PC-9 (cell line): Measurements from ENCODE around the gene FAM20C. TPM values are rescaled to one million over a fixed set of nuclear protein-coding genes. Genes with fewer than 3 reads are reported as not detected.

Experiments
- BruUV-seq: library from RNA; stranded (reverse); fragments of 400-500 nt; replicated peaks from 2 replicates; lab custom pipeline; 2021; lab: Mats Ljungman, UMichigan
- CTCF ChIA-PET: fragments of 300-600 bp; sonication (Branson Sonifier 250); formaldehyde crosslinking; loops from one replicate; lab custom pipeline; 2022; ENCODE audit warnings: antibody characterized with exemption; lab: Charles Lee
- POLR2A ChIA-PET: fragments of 300-600 bp; sonication (Branson Sonifier 250); formaldehyde crosslinking; loops from one replicate; lab custom pipeline; 2022; ENCODE audit warnings: antibody characterized with exemption; ENCODE audit not compliant: unreplicated experiment; lab: Charles Lee
- DNase-seq, 2 experiments: peaks; one replicate each; pipeline versions ENCODE4 v3.0.0 to v3.0.0-alpha.2; 2015 to 2022; ENCODE audit warnings: mixed read lengths in 1 of 2
- H2AFZ ChIP-seq: fragments of 200-600 bp; sonication (generic); 2 replicates; pipeline ENCODE4 v1.8.1; 2017; ENCODE audit warnings: antibody characterized with exemption
- H3F3A ChIP-seq: fragments of 200-600 bp; sonication (generic); 2 replicates; pipeline ENCODE4 v1.8.1; 2017; ENCODE audit warnings: antibody characterized with exemption, mild to moderate bottlenecking, low read depth; ENCODE audit not compliant: insufficient read depth
- H3K27ac ChIP-seq: fragments of 200-600 bp; sonication (generic); 2 replicates; pipeline ENCODE4 v1.6.1; 2016; ENCODE audit warnings: mixed run types
- H3K27me3 ChIP-seq: fragments of 200-600 bp; sonication (generic); 2 replicates; pipeline ENCODE4 v1.6.1; 2016; ENCODE audit warnings: low read depth, mixed run types; ENCODE audit not compliant: insufficient read depth
- H3K36me3 ChIP-seq: fragments of 200-600 bp; sonication (generic); 2 replicates; pipeline ENCODE4 v1.6.1; 2016; ENCODE audit warnings: low read depth, mixed run types
- H3K4me1 ChIP-seq: fragments of 200-600 bp; sonication (generic); replicated peaks from 2 replicates; pipeline ENCODE4 v1.6.1; 2016; ENCODE audit warnings: mixed run types; ENCODE audit not compliant: insufficient read depth
- H3K4me2 ChIP-seq: fragments of 200-600 bp; sonication (generic); 2 replicates; pipeline ENCODE4 v1.6.1; 2017; ENCODE audit warnings: mixed run types
- H3K4me3 ChIP-seq: fragments of 200-600 bp; sonication (generic); 2 replicates; pipeline ENCODE4 v1.6.1; 2016; ENCODE audit warnings: mixed run types
- H3K79me2 ChIP-seq: fragments of 200-600 bp; sonication (generic); 2 replicates; pipeline ENCODE4 v1.6.1; 2017; ENCODE audit warnings: low read depth, mixed run types
- H3K9me2 ChIP-seq: fragments of 200-600 bp; sonication (generic); 2 replicates; pipeline ENCODE4 v1.8.1; 2017; ENCODE audit warnings: mild to moderate bottlenecking; ENCODE audit not compliant: insufficient read depth
- H3K9me3 ChIP-seq: fragments of 200-600 bp; sonication (generic); 2 replicates; pipeline ENCODE4 v1.8.1; 2016; ENCODE audit warnings: low read depth; ENCODE audit not compliant: insufficient read depth
- H4K20me1 ChIP-seq: fragments of 200-600 bp; sonication (generic); 2 replicates; pipeline ENCODE4 v1.8.1; 2017; ENCODE audit not compliant: insufficient read depth
- EZH2 ChIP-seq: fragments of 200-600 bp; sonication (generic); IDR thresholded peaks from 2 replicates; pipeline ENCODE4 v1.8.0; 2017; ENCODE audit warnings: antibody characterized with exemption, low read depth
- intact Hi-C: fragments of 100-400 bp; cut with micrococcal nuclease; formaldehyde crosslinking; loops from one replicate; pipeline ENCODE4 v1.10.0; 2022; ENCODE audit not compliant: unreplicated experiment
- total RNA-seq: library from RNA; stranded (reverse); gene quantifications from 2 replicates; pipeline ENCODE4 v1.2.3, GENCODE V29; 2021
- TF ChIP-seq, protein P1 (sequence below): fragments of 200-600 bp; sonication (generic); conservative IDR thresholded peaks from 2 replicates; pipeline ENCODE4 v1.6.1; 2017; ENCODE audit warnings: mixed run types, antibody characterized with exemption, mild to moderate bottlenecking, moderate library complexity

FAM20C gene
- total RNA-seq, 1 experiment from 2014 or later: 31.0 TPM

DNA sequence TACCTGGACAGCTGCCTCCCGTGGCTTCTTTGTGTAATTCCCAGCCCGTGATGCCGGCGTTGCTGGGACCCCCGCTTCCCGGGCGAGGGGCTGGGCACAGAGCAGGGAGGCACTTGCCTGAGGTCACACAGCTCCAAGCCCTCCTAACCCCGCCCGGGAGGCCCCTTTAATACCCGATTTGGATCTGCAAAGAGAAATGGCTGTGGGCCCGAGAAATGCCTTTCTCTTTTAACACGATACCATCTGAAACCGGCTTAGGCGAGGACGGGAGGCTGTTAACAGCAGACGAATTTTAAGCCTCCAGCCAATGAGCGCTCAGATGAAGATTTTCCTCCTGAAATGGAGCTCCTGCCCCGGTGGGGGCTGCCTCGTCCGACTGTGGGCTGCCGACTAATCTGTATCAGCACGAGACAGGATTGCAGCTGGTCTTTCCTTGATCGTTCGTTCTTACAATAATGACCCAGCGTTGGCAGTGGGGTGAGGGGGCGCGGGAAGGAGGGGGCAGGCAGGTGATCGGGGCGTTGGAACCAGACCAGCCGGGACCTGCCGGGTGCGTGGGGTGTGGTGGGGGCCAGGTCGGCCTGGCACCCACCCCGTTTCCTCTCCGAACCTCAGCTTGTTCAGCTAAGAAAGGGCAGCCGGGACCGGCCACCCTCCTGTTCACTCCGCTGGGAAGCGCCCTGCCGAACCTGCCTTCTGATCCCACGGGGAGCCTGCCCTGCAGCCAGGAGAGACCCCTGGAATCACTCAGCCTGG, 61.4 kb downstream of the FAM20C start:
- H2AFZ ChIP-seq: no peak overlapping the region
- no peaks in the 10 kb centered on the region for H3K27me3 ChIP-seq
- no peak for DNase-seq
- H3K27ac ChIP-seq: no peak overlapping the region
- no peaks in the 10 kb centered on the region for H3K36me3 ChIP-seq
- H3K9me2 ChIP-seq: no peaks in the 10 kb centered on the region
- no peak for TF ChIP-seq EZH2
- TF ChIP-seq, protein P1, sequence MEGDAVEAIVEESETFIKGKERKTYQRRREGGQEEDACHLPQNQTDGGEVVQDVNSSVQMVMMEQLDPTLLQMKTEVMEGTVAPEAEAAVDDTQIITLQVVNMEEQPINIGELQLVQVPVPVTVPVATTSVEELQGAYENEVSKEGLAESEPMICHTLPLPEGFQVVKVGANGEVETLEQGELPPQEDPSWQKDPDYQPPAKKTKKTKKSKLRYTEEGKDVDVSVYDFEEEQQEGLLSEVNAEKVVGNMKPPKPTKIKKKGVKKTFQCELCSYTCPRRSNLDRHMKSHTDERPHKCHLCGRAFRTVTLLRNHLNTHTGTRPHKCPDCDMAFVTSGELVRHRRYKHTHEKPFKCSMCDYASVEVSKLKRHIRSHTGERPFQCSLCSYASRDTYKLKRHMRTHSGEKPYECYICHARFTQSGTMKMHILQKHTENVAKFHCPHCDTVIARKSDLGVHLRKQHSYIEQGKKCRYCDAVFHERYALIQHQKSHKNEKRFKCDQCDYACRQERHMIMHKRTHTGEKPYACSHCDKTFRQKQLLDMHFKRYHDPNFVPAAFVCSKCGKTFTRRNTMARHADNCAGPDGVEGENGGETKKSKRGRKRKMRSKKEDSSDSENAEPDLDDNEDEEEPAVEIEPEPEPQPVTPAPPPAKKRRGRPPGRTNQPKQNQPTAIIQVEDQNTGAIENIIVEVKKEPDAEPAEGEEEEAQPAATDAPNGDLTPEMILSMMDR: no peak
- no peaks in the 10 kb centered on the region for H3K79me2 ChIP-seq
- intact Hi-C loops: no loop called here
- H3K9me3 ChIP-seq: no peaks in the 10 kb centered on the region
- H3K4me3 ChIP-seq: no peak overlapping the region
- ChIA-PET CTCF (no interaction called here), POLR2A (no interaction called here)
- no peak overlapping the region for H3K4me2 ChIP-seq
- H3F3A ChIP-seq: no peaks in the 10 kb centered on the region
- H4K20me1 ChIP-seq: no peaks in the 10 kb centered on the region
- H3K4me1 ChIP-seq: no peaks in the 10 kb centered on the region
- no TSS peak for BruUV-seq

DNA sequence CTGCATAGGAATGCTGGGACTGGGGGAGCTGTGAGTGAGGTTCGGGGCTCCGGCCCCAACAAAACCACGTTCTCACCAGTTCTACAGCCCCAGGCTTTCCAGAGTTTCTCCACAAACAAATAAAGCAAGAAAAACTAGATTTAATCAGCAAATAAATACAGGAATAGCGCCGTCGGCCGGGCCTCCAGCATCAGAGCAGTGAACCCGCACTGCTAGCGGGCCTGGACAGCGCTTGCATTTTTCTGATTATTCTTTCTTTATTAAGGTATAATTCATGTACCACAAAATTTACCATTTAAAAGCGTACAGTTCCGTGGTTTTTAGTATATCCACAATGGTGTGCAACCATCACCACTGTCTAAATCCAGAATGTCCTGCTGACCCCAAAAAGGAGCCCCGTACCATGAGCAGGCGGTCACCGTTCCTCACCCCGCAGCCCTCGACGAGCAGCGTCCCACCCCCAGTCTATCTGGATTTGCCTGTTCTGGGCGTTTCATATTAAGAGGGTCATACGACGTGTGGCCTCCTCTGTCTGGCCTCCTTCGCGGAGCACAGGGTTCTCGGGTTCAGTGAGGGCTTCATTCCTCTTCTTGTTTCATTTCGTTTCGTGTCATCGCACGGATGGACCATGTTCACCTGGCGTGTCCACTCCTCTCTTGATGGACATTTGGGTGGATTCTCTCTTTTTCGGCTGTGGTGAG, 62.1 kb downstream of the FAM20C start:
- no peaks in the 10 kb centered on the region for H3K79me2 ChIP-seq
- no peaks in the 10 kb centered on the region for H3F3A ChIP-seq
- H3K27ac ChIP-seq: no peak overlapping the region
- no peak for DNase-seq
- BruUV-seq: no TSS peak
- H3K36me3 ChIP-seq: no peaks in the 10 kb centered on the region
- H3K4me2 ChIP-seq: no peak overlapping the region
- no peaks in the 10 kb centered on the region for H3K27me3 ChIP-seq
- no peak overlapping the region for H3K4me3 ChIP-seq
- H2AFZ ChIP-seq: no peak overlapping the region
- CTCF ChIA-PET: no interaction called here
- no peaks in the 10 kb centered on the region for H3K9me3 ChIP-seq
- TF ChIP-seq, protein P1: no peak
- no peak for TF ChIP-seq EZH2
- H3K4me1 ChIP-seq: no peaks in the 10 kb centered on the region
- POLR2A ChIA-PET: no interaction called here
- no peaks in the 10 kb centered on the region for H4K20me1 ChIP-seq
- intact Hi-C loops: no loop called here
- H3K9me2 ChIP-seq: no peaks in the 10 kb centered on the region

DNA sequence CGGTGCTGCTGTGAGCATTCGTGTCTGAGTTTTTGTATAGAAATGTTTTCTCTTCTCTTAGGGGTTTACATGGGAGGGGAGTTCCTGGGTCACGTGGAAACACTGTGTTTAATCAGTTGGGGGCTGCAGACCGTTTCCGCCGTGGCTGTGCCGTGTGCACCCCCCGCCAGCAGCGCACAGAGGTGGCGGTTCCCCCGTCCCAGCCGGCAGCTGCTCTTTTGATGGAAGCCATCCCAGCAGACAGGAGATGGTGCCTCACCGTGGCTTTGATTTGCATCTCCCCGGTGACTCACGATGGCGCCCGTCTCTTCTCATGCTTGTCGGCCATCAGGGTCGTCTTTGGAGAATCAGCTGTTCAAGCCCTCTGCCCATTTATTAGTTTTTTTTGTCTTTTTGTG, 62.7 kb downstream of the FAM20C start:
- no peaks in the 10 kb centered on the region for H3K27me3 ChIP-seq
- H3F3A ChIP-seq: no peaks in the 10 kb centered on the region
- no peak for DNase-seq
- H3K9me3 ChIP-seq: no peaks in the 10 kb centered on the region
- no peak overlapping the region for H2AFZ ChIP-seq
- intact Hi-C loops: no loop called here
- no peaks in the 10 kb centered on the region for H3K4me1 ChIP-seq
- POLR2A ChIA-PET: interaction anchor here (0.6 kb wide), 1 partner anchor 57 kb away, joined by 9 read pairs; no protein-coding TSS in a partner anchor
- no peak for TF ChIP-seq EZH2
- TF ChIP-seq, protein P1: no peak
- BruUV-seq: no TSS peak
- CTCF ChIA-PET: no interaction called here
- H3K27ac ChIP-seq: no peak overlapping the region
- no peak overlapping the region for H3K4me3 ChIP-seq
- no peaks in the 10 kb centered on the region for H3K9me2 ChIP-seq
- H3K79me2 ChIP-seq: no peaks in the 10 kb centered on the region
- H4K20me1 ChIP-seq: no peaks in the 10 kb centered on the region
- no peaks in the 10 kb centered on the region for H3K36me3 ChIP-seq
- no peak overlapping the region for H3K4me2 ChIP-seq
